ENCODE measurements around the gene GAS6.

Gene GAS6

GRCh38 chr13:113819731-113820715 lies 43.9 kb downstream of the GAS6 start:
- DNase-seq (ENCODE audit: low spot score) = no peak

GRCh38 chr13:113819341-113819730 lies 44.5 kb downstream of the GAS6 start:
- DNase-seq (ENCODE audit: low spot score) = no peak

GRCh38 chr13:113818700-113819295 lies 45.1 kb downstream of the GAS6 start:
- no peak for DNase-seq (ENCODE audit: low spot score)

GRCh38 chr13:113817860-113818691 lies 45.8 kb downstream of the GAS6 start:
- DNase-seq (ENCODE audit: low spot score) = no peak

- DNase-seq (ENCODE audit: low spot score) = peak; percentile 74
These were observed 46.7 kb downstream of the GAS6 start for GRCh38 chr13:113816946-113817859.

- no peak for DNase-seq (ENCODE audit: low spot score)
These were observed 47.5 kb downstream of the GAS6 start for GRCh38 chr13:113816254-113816929.

- DNase-seq (ENCODE audit: low spot score) = no peak
These were observed 48.5 kb downstream of the GAS6 start for GRCh38 chr13:113815151-113816058.

GRCh38 chr13:113814435-113814821 lies 49.4 kb downstream of the GAS6 start:
- no peak for DNase-seq (ENCODE audit: low spot score)

- DNase-seq (ENCODE audit: low spot score) = no peak
These were observed 50.0 kb downstream of the GAS6 start for GRCh38 chr13:113813749-113814434.

- DNase-seq (ENCODE audit: low spot score) = no peak
These were observed 50.7 kb downstream of the GAS6 start for GRCh38 chr13:113813070-113813748.

GRCh38 chr13:113812178-113813040 lies 51.5 kb downstream of the GAS6 start:
- DNase-seq (ENCODE audit: low spot score) = no peak

GRCh38 chr13:113811081-113811928 lies 52.6 kb downstream of the GAS6 start:
- DNase-seq (ENCODE audit: low spot score) = no peak

- DNase-seq (ENCODE audit: low spot score) = no peak
These were observed 53.2 kb downstream of the GAS6 start for GRCh38 chr13:113810640-113811039.

- DNase-seq (ENCODE audit: low spot score) = no peak
These were observed 53.9 kb downstream of the GAS6 start for GRCh38 chr13:113809934-113810333.

- DNase-seq (ENCODE audit: low spot score) = no peak
These were observed 55.6 kb downstream of the GAS6 start for GRCh38 chr13:113808058-113808834.

- DNase-seq (ENCODE audit: low spot score) = no peak
These were observed 57.4 kb downstream of the GAS6 start for GRCh38 chr13:113806526-113806925.
